Naive thymus-derived CD8-positive, alpha-beta T cell (primary cell): ENCODE data around the gene BICDL1. TPM values are rescaled to one million over a fixed set of nuclear protein-coding genes. Genes with fewer than 3 reads are reported as not detected.

Experiments
- ATAC-seq, 2 donors: fragments of 150-1000 bp; cut with Tn5 transposase in 1 of 2; sonication (Bioruptor Pico), chemical (Tn5 transposase) in 1 of 2; 1 replicate in 1 of 2; 2 replicates in 1 of 2; pipeline ENCODE4 v1.10.0; 2021; ENCODE audit warnings: mild to moderate bottlenecking in 2 of 2, moderate library complexity in 2 of 2
- POLR2A ChIA-PET: fragments of 350-600 bp; sonication (Branson Sonifier 250); formaldehyde crosslinking; loops from one replicate; lab custom pipeline; 2021; ENCODE audit warnings: antibody characterized with exemption; lab: Charles Lee
- DNase-seq, 10 donors: peaks; one replicate each; pipeline versions ENCODE4 v3.0.0 to v3.0.0-alpha.2; 2020 to 2022
- H3K27ac Mint-ChIP-seq, 10 donors: one replicate each; pipeline ENCODE4 v1.8.0; 2020 to 2022; ENCODE audit warnings: mild to moderate bottlenecking in 10 of 10, mixed read lengths in 10 of 10, moderate library complexity in 4 of 10, inconsistent platforms in 1 of 10
- H3K27me3 Mint-ChIP-seq, 5 donors: one replicate each; pipeline ENCODE4 v1.8.0; 2021 to 2022; ENCODE audit warnings: mixed read lengths in 5 of 5
- H3K36me3 Mint-ChIP-seq, 3 donors: one replicate each; pipeline ENCODE4 v1.8.0; 2020 to 2022; ENCODE audit warnings: mixed read lengths in 3 of 3, mild to moderate bottlenecking in 2 of 3, inconsistent platforms in 1 of 3
- H3K4me1 Mint-ChIP-seq, 4 donors: one replicate each; pipeline ENCODE4 v1.8.0; 2021 to 2022; ENCODE audit warnings: mixed read lengths in 4 of 4
- H3K4me3 Mint-ChIP-seq, 10 donors: one replicate each; pipeline ENCODE4 v1.8.0; 2020 to 2022; ENCODE audit warnings: mild to moderate bottlenecking in 10 of 10, mixed read lengths in 10 of 10, moderate library complexity in 6 of 10, inconsistent platforms in 1 of 10
- H3K9me3 Mint-ChIP-seq, 9 donors: one replicate each; pipeline ENCODE4 v1.8.0; 2020 to 2022; ENCODE audit warnings: mixed read lengths in 9 of 9, mild to moderate bottlenecking in 3 of 9, inconsistent platforms in 1 of 9, moderate library complexity in 1 of 9
- polyA plus RNA-seq, 3 donors: library from polyadenylated mRNA; unstranded; fragments of 300-500 nt; fragmentation: Illumina TruSeq; gene quantifications; one replicate each; pipeline ENCODE4 v1.2.3, GENCODE V29; 2021
- total RNA-seq, 8 experiments: library from RNA in 2 of 8; stranded (reverse) in 2 of 8; gene quantifications; one replicate each; pipeline ENCODE4 v1.2.3 and lab custom pipeline; 2021 to 2026

BICDL1 gene
- total and polyA plus RNA-seq, 5 experiments from 2014 or later, result 1.2 to 157 (median 1.9) TPM

GRCh38 chr12:120121766-120122293 is 132.8 kb downstream of the BICDL1 start:
- Mint-ChIP-seq H3K36me3 (peaks cover 0 to 6% (median 1%) of the 10 kb centered on the region in 3 donors), H3K27ac (peak overlapping the region; percentile 10 to 93 (median 52)), H3K27me3 (no peaks in the 10 kb centered on the region), H3K4me3 (peak overlapping the region in 1 of 10 donors; percentile 16), H3K9me3 (no peaks in the 10 kb centered on the region), H3K4me1 (peaks cover 25 to 64% (median 54%) of the 10 kb centered on the region in 4 donors)
- no peak for ATAC-seq
- DNase-seq, result no peak
- POLR2A ChIA-PET, result interaction anchor here (0.6 to 1.2 kb wide), 4 partner anchors 26 to 1764 kb away, joined by 3 to 6 read pairs (median 4); no protein-coding TSS in a partner anchor

GRCh38 chr12:120125029-120125428 is 136.0 kb downstream of the BICDL1 start:
- Mint-ChIP-seq H3K36me3 (peaks cover 0 to 37% (median 4%) of the 10 kb centered on the region in 3 donors), H3K27me3 (no peaks in the 10 kb centered on the region), H3K27ac (peak overlapping the region in 2 of 10 donors; percentile 24 to 53), H3K4me3 (no peak overlapping the region), H3K4me1 (peaks cover 16 to 37% (median 29%) of the 10 kb centered on the region in 4 donors), H3K9me3 (no peaks in the 10 kb centered on the region)
- DNase-seq (no peak), ATAC-seq (no peak)
- POLR2A ChIA-PET, result interaction anchor here (0.6 to 2.1 kb wide), 2 partner anchors 8 to 31 kb away, joined by 3 to 10 read pairs; partner anchors contain the start of gene RAB35

- H3K27me3 Mint-ChIP-seq, result no peaks in the 10 kb centered on the region
- peaks cover 11 to 29% (median 22%) of the 10 kb centered on the region in 4 donors for H3K4me1 Mint-ChIP-seq
- DNase-seq, result no peak
- peak overlapping the region in 6 of 10 donors; percentile 10 to 38 (median 28) for H3K27ac Mint-ChIP-seq
- POLR2A ChIA-PET, result interaction anchor here (2.1 kb wide), 1 partner anchor 9 kb away, joined by 10 read pairs; the partner anchor contains the start of gene RAB35
- H3K36me3 Mint-ChIP-seq, result peaks cover 0 to 46% (median 4%) of the 10 kb centered on the region in 3 donors
- ATAC-seq, result no peak
- no peaks in the 10 kb centered on the region for H3K9me3 Mint-ChIP-seq
- H3K4me3 Mint-ChIP-seq, result no peak overlapping the region
These were observed 137.0 kb downstream of the BICDL1 start for GRCh38 chr12:120125792-120126634.

- DNase-seq (no peak), ATAC-seq (no peak)
- Mint-ChIP-seq H3K9me3 (no peaks in the 10 kb centered on the region), H3K4me3 (peak overlapping the region in 1 of 10 donors; percentile 28), H3K4me1 (peaks cover 8 to 23% (median 16%) of the 10 kb centered on the region in 4 donors), H3K27me3 (no peaks in the 10 kb centered on the region), H3K27ac (peak overlapping the region in 8 of 10 donors; percentile 10 to 89 (median 58)), H3K36me3 (peaks cover 0 to 52% (median 9%) of the 10 kb centered on the region in 3 donors)
- POLR2A ChIA-PET, result interaction anchor here (1.2 to 2.1 kb wide), 2 partner anchors 9 to 138 kb away, joined by 4 to 10 read pairs; partner anchors contain the start of genes BICDL1 and RAB35
These were observed 137.6 kb downstream of the BICDL1 start for GRCh38 chr12:120126635-120127005.

- ATAC-seq (no peak), DNase-seq (no peak)
- POLR2A ChIA-PET, result interaction anchor here (0.5 kb wide), 1 partner anchor 55 kb away, joined by 4 read pairs; no protein-coding TSS in a partner anchor
- Mint-ChIP-seq H3K9me3 (no peaks in the 10 kb centered on the region), H3K4me3 (no peak overlapping the region), H3K27me3 (no peaks in the 10 kb centered on the region), H3K27ac (no peak overlapping the region), H3K4me1 (peaks cover 0 to 10% (median under 1%) of the 10 kb centered on the region in 4 donors), H3K36me3 (peaks cover 0 to 85% (median 22%) of the 10 kb centered on the region in 3 donors)
These were observed 141.0 kb downstream of the BICDL1 start for GRCh38 chr12:120130011-120130410.

- no peaks in the 10 kb centered on the region for H3K9me3 Mint-ChIP-seq
- H3K4me3 Mint-ChIP-seq, result no peak overlapping the region
- H3K27me3 Mint-ChIP-seq, result no peaks in the 10 kb centered on the region
- peaks cover 0 to 96% (median 22%) of the 10 kb centered on the region in 3 donors for H3K36me3 Mint-ChIP-seq
- H3K27ac Mint-ChIP-seq, result peak overlapping the region in 1 of 10 donors; percentile 73
- peaks cover 0 to 10% (median under 1%) of the 10 kb centered on the region in 4 donors for H3K4me1 Mint-ChIP-seq
- DNase-seq, result no peak
- no peak for ATAC-seq
- POLR2A ChIA-PET, result interaction anchor here (0.5 to 1.2 kb wide), 2 partner anchors 14 to 151 kb away, joined by 4 to 8 read pairs; no protein-coding TSS in a partner anchor
These were observed 142.1 kb downstream of the BICDL1 start for GRCh38 chr12:120131116-120131515.

GRCh38 chr12:120132054-120132836 is 143.2 kb downstream of the BICDL1 start:
- Mint-ChIP-seq H3K4me3 (no peak overlapping the region), H3K27ac (peak overlapping the region in 2 of 10 donors; percentile 34 to 58), H3K9me3 (no peaks in the 10 kb centered on the region), H3K36me3 (peaks cover 0 to 96% (median 24%) of the 10 kb centered on the region in 3 donors), H3K4me1 (peaks cover 0 to 8% (median under 1%) of the 10 kb centered on the region in 4 donors), H3K27me3 (no peaks in the 10 kb centered on the region)
- DNase-seq (no peak), ATAC-seq (no peak)
- POLR2A ChIA-PET, result interaction anchor here (0.5 to 1.2 kb wide), 2 partner anchors 13 to 15 kb away, joined by 4 to 5 read pairs; no protein-coding TSS in a partner anchor

- Mint-ChIP-seq H3K27ac (peak overlapping the region in 1 of 10 donors; percentile 68), H3K4me1 (peaks cover 0 to 8% (median under 1%) of the 10 kb centered on the region in 4 donors), H3K9me3 (no peaks in the 10 kb centered on the region), H3K36me3 (peaks cover 0 to 96% (median 25%) of the 10 kb centered on the region in 3 donors), H3K4me3 (no peak overlapping the region), H3K27me3 (no peaks in the 10 kb centered on the region)
- no peak for DNase-seq
- no peak for ATAC-seq
- POLR2A ChIA-PET, result no interaction called here
These were observed 143.9 kb downstream of the BICDL1 start for GRCh38 chr12:120132863-120133385.

GRCh38 chr12:120134307-120134980 is 145.4 kb downstream of the BICDL1 start:
- H3K27ac Mint-ChIP-seq, result peak overlapping the region in 1 of 10 donors; percentile 65
- POLR2A ChIA-PET, result interaction anchor here (1.1 kb wide), 1 partner anchor 26 kb away, joined by 3 read pairs; no protein-coding TSS in a partner anchor

GRCh38 chr12:120136093-120136770 is 147.2 kb downstream of the BICDL1 start:
- peak overlapping the region in 1 of 10 donors; percentile 29 for H3K27ac Mint-ChIP-seq
- no peaks in the 10 kb centered on the region for H3K27me3 Mint-ChIP-seq
- POLR2A ChIA-PET, result interaction anchor here (0.5 kb wide), 1 partner anchor 124 kb away, joined by 3 read pairs; no protein-coding TSS in a partner anchor
- DNase-seq (no peak), ATAC-seq (no peak)
- H3K4me3 Mint-ChIP-seq, result no peak overlapping the region
- no peaks in the 10 kb centered on the region for H3K9me3 Mint-ChIP-seq
- H3K36me3 Mint-ChIP-seq, result peaks cover 9 to 96% (median 30%) of the 10 kb centered on the region in 3 donors
- H3K4me1 Mint-ChIP-seq, result peaks cover 0 to 8% (median 2%) of the 10 kb centered on the region in 4 donors

More at GRCh38 chr12:120134307-120134980, 145.4 kb downstream of the BICDL1 start:
- ATAC-seq (no peak), DNase-seq (no peak)
- H3K27me3 Mint-ChIP-seq, result no peaks in the 10 kb centered on the region
- no peaks in the 10 kb centered on the region for H3K9me3 Mint-ChIP-seq
- peaks cover 0 to 8% (median under 1%) of the 10 kb centered on the region in 4 donors for H3K4me1 Mint-ChIP-seq
- H3K4me3 Mint-ChIP-seq, result no peak overlapping the region
- H3K36me3 Mint-ChIP-seq, result peaks cover 0 to 94% (median 22%) of the 10 kb centered on the region in 3 donors
